ENCODE results near the gene DAP3. TPM values are rescaled to one million over a fixed set of nuclear protein-coding genes. Genes with fewer than 3 reads are reported as not detected.
"Not testable (repeated sequence)": the region's sequence is repeated elsewhere in the genome, so short reads cannot be mapped to it uniquely, and the experiment has no call there.

Gene DAP3
- total and polyA plus RNA-seq, 2 experiments from 2014 or later = 41.1 to 82.2 TPM

DNA sequence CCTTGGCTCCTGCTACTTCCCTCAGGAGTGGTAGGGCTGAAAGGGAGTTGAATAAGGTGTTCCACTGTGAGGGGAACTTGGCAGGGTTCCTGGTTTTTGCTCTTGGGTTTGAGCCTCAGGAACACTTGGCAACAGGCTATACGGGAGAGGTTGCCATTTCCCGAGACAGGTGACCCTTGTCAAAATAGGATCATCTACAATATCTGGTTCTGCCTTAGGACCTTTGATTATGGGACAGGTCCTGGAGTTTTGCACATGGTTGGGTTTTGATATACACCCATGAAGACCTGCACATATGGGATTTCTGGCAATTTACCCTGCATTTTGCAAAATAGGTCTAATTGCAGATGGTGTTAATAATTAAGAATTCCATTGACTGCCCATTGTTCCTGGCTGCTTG, 31.4 kb upstream of the DAP3 start:
- Histone ChIP-seq H3K27me3 (replicated peaks; ENCODE audit: insufficient read depth) (no peaks in the 10 kb centered on the region), H3K4me3 (no peak overlapping the region), H3K79me2 (ENCODE audit: insufficient read depth) (no peaks in the 10 kb centered on the region), H4K20me1 (ENCODE audit: insufficient read depth) (no peaks in the 10 kb centered on the region), H3K36me3 (ENCODE audit: low read depth) (peaks cover 17% of the 10 kb centered on the region), H3K9me2 (ENCODE audit: insufficient read depth) (no peaks in the 10 kb centered on the region), H2AFZ (no peak overlapping the region), H3K4me2 (ENCODE audit: unreplicated experiment) (no peak overlapping the region), H3F3A (ENCODE audit: insufficient read depth) (peaks cover 19% of the 10 kb centered on the region), H3K27ac (no peak overlapping the region), H3K4me1 (ENCODE audit: insufficient read depth) (no peaks in the 10 kb centered on the region), H3K9me3 (ENCODE audit: low read depth) (no peaks in the 10 kb centered on the region), H3K9ac (no peak overlapping the region)
- in situ Hi-C loops (cut with MboI) = no loop called here
- TF ChIP-seq EZH2 (IDR thresholded peaks at IDR 0.05; ENCODE audit: insufficient read depth, poor library complexity, severe bottlenecking) = no peak
- TF ChIP-seq EZH2phosphoT487 (IDR thresholded peaks at IDR 0.05; ENCODE audit: insufficient read depth, low read depth) = no peak
- WGBS, 2 experiments (ENCODE audit: low coverage in 1 of 2, low lambda C conversion rate in 2 of 2, missing lambda C conversion rate in 2 of 2) = 55 to 65% methylated on average over 2 of the region's 2 CpGs
- no peak for DNase-seq

- Histone ChIP-seq H3F3A (ENCODE audit: insufficient read depth) (peaks cover 12% of the 10 kb centered on the region; the same call in 1 of the 2 replicates), H3K36me3 (ENCODE audit: low read depth) (peaks cover 34% of the 10 kb centered on the region)
- DNase-seq; H4K20me1 ChIP-seq (ENCODE audit: insufficient read depth); H3K4me3 ChIP-seq; H3K9ac ChIP-seq; H3K9me2 ChIP-seq (ENCODE audit: insufficient read depth); H3K27me3 ChIP-seq (replicated peaks; ENCODE audit: insufficient read depth); H3K9me3 ChIP-seq (ENCODE audit: low read depth); H2AFZ ChIP-seq; H3K4me2 ChIP-seq (ENCODE audit: unreplicated experiment); in situ Hi-C loops (cut with MboI); H3K27ac ChIP-seq; H3K4me1 ChIP-seq (ENCODE audit: insufficient read depth); H3K79me2 ChIP-seq (ENCODE audit: insufficient read depth): not testable (repeated sequence)
- 81 to 84% methylated on average over 4 of the region's 4 CpGs for WGBS, 2 experiments (ENCODE audit: low coverage in 1 of 2, low lambda C conversion rate in 2 of 2, missing lambda C conversion rate in 2 of 2)
These were observed 27.7 kb upstream of the DAP3 start for GRCh38 chr1:155661239-155661638.

GRCh38 chr1:155669233-155670162, 19.4 kb upstream of the DAP3 start:
- Histone ChIP-seq H4K20me1 (ENCODE audit: insufficient read depth) (no peaks in the 10 kb centered on the region), H3K36me3 (ENCODE audit: low read depth) (peaks cover 72% of the 10 kb centered on the region), H3K79me2 (ENCODE audit: insufficient read depth) (peaks cover 42% of the 10 kb centered on the region), H3K4me3 (no peak overlapping the region), H3K9me2 (ENCODE audit: insufficient read depth) (no peaks in the 10 kb centered on the region), H3K4me2 (ENCODE audit: unreplicated experiment) (no peak overlapping the region), H3K9me3 (ENCODE audit: low read depth) (no peaks in the 10 kb centered on the region), H3F3A (ENCODE audit: insufficient read depth) (0 out of 2 replicates have a peak, but pooled peaks cover 8% of the 10 kb centered on the region), H3K9ac (no peak overlapping the region), H3K27ac (no peak overlapping the region), H3K27me3 (replicated peaks; ENCODE audit: insufficient read depth) (no peaks in the 10 kb centered on the region), H2AFZ (no peak overlapping the region), H3K4me1 (ENCODE audit: insufficient read depth) (no peaks in the 10 kb centered on the region)
- no peak for DNase-seq
- WGBS, 2 experiments (ENCODE audit: low coverage in 1 of 2, low lambda C conversion rate in 2 of 2, missing lambda C conversion rate in 2 of 2) = 94 to 97% methylated on average over 5 of the region's 5 CpGs
- TF ChIP-seq EZH2phosphoT487 (IDR thresholded peaks at IDR 0.05; ENCODE audit: insufficient read depth, low read depth) (no peak), EZH2 (IDR thresholded peaks at IDR 0.05; ENCODE audit: insufficient read depth, poor library complexity, severe bottlenecking) (no peak)
- in situ Hi-C loops (cut with MboI) = no loop called here

DNA sequence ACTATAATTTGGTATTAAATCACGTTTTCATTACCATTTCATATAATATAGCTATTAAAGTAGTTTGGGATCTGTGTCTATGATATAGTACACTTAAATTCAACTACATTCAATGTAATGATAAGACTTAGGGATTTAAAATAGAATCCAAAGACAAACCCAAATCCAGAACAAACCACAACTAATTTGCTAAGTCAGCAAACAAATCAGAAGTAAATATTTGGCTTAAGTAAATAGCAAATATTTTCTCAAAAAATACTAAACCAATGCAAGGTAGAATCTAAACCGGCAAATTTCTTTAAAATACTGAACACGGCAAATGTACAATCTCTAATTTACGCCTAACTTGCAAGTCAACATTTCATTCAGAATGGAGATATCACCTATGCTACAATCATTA, 17.1 kb upstream of the DAP3 start:
- Histone ChIP-seq H3K79me2 (ENCODE audit: insufficient read depth) (peaks cover 57% of the 10 kb centered on the region), H4K20me1 (ENCODE audit: insufficient read depth) (no peaks in the 10 kb centered on the region), H3K9me3 (ENCODE audit: low read depth) (no peaks in the 10 kb centered on the region), H3K4me3 (no peak overlapping the region), H3K27me3 (replicated peaks; ENCODE audit: insufficient read depth) (no peaks in the 10 kb centered on the region), H3K27ac (no peak overlapping the region), H3K9me2 (ENCODE audit: insufficient read depth) (no peaks in the 10 kb centered on the region), H3F3A (ENCODE audit: insufficient read depth) (0 out of 2 replicates have a peak, but pooled peaks cover 8% of the 10 kb centered on the region), H3K36me3 (ENCODE audit: low read depth) (peaks cover 76% of the 10 kb centered on the region), H2AFZ (no peak overlapping the region), H3K4me1 (ENCODE audit: insufficient read depth) (no peaks in the 10 kb centered on the region), H3K9ac (no peak overlapping the region), H3K4me2 (ENCODE audit: unreplicated experiment) (no peak overlapping the region)
- 97 to 99% methylated on average over 4 of the region's 4 CpGs for WGBS, 2 experiments (ENCODE audit: low coverage in 1 of 2, low lambda C conversion rate in 2 of 2, missing lambda C conversion rate in 2 of 2)
- DNase-seq = no peak
- TF ChIP-seq EZH2phosphoT487 (IDR thresholded peaks at IDR 0.05; ENCODE audit: insufficient read depth, low read depth) = no peak
- TF ChIP-seq EZH2 (IDR thresholded peaks at IDR 0.05; ENCODE audit: insufficient read depth, poor library complexity, severe bottlenecking) = no peak
- in situ Hi-C loops (cut with MboI) = no loop called here

All from GM23248 (cell line).